A549 (cell line): ENCODE results near the gene GPNMB. TPM values are rescaled to one million over a fixed set of nuclear protein-coding genes. Genes with fewer than 3 reads are reported as not detected.

ENCODE experiments used
- ATAC-seq, 2 experiments: fragments of 200-7000 bp in 1 of 2; fragments of >200 bp in 1 of 2; cut with Nextera tagmentation in 1 of 2; cut with Tn5 transposase in 1 of 2; 3 replicates each; pipeline versions ENCODE4 v1.8.0 to v1.9.1; 2018 to 2020; ENCODE audit warnings: mild to moderate bottlenecking in 1 of 2, moderate library complexity in 1 of 2
- CTCF ChIA-PET: fragments of 300-600 bp; sonication (Branson Sonifier 250); formaldehyde crosslinking; extraction: SDS; loops from one replicate; lab custom pipeline; 2021; ENCODE audit warnings: antibody characterized with exemption, inconsistent platforms; lab: Yijun Ruan, JAX
- POLR2A ChIA-PET: fragments of 350-600 bp; formaldehyde crosslinking; extraction: SDS; loops from one replicate; lab custom pipeline; 2021; ENCODE audit warnings: antibody characterized with exemption, inconsistent platforms; lab: Yijun Ruan, JAX
- DNase-seq, 2 experiments: peaks; one replicate each; pipeline versions ENCODE4 v3.0.0 to v3.0.0-alpha.2; 2011 to 2016; ENCODE audit warnings: low read depth in 1 of 2, low spot score in 1 of 2
- FAIRE-seq: peaks from 2 replicates; lab custom pipeline; 2011; peaks lifted over from hg19 to GRCh38; lab: Jason Lieb, UNC
- H3K27ac ChIP-seq, 2 experiments: fragments of >200 bp; sonication (Bioruptor Twin); formaldehyde crosslinking; 3 replicates each; pipeline ENCODE4 v1.5.1; 2016 to 2017
- H3K4me1 ChIP-seq: fragments of >200 bp; sonication (Bioruptor Twin); formaldehyde crosslinking; 3 replicates; pipeline ENCODE4 v1.6.1; 2016
- H3K4me2 ChIP-seq: fragments of >200 bp; sonication (Bioruptor Twin); formaldehyde crosslinking; 3 replicates; pipeline ENCODE4 v1.6.1; 2016
- H3K4me3 ChIP-seq: fragments of >200 bp; sonication (Bioruptor Twin); formaldehyde crosslinking; 3 replicates; pipeline ENCODE4 v1.5.1; 2016
- H3K9me3 ChIP-seq: fragments of >200 bp; sonication (Bioruptor Twin); formaldehyde crosslinking; 3 replicates; pipeline ENCODE4 v1.6.1; 2016
- BHLHE40 ChIP-seq: IDR thresholded peaks from 2 replicates; pipeline ENCODE4 v1.6.1; 2012; ENCODE audit warnings: low read depth, low read length, inconsistent platforms
- CBX2 ChIP-seq: fragments of 200-600 bp; sonication (generic); IDR thresholded peaks from 2 replicates; pipeline ENCODE4 v1.6.1; 2016; ENCODE audit warnings: low read depth, mild to moderate bottlenecking, borderline replicate concordance
- CEBPB ChIP-seq, 2 experiments: fragments of >200 bp in 1 of 2; sonication (Bioruptor Twin) in 1 of 2; formaldehyde crosslinking in 1 of 2; IDR thresholded peaks; 2 replicates each; pipeline ENCODE4 v1.6.1; 2012 to 2016
- EHF ChIP-seq: fragments of 250-450 bp; sonication (Bioruptor Pico); IDR thresholded peaks from 2 replicates; pipeline ENCODE4 v1.5.0; 2020; ENCODE audit warnings: mild to moderate bottlenecking
- ELK1 ChIP-seq: fragments of 150-350 bp; IDR thresholded peaks from 2 replicates; pipeline ENCODE4 v1.6.1; 2014; ENCODE audit warnings: low read depth, mild to moderate bottlenecking, low read length
- FOSL2 ChIP-seq, 2 experiments: fragments of 450-650 bp in 1 of 2; fragments of >200 bp in 1 of 2; sonication (Bioruptor Twin) in 1 of 2; formaldehyde crosslinking; IDR thresholded peaks; 2 replicates each; pipeline versions ENCODE4 v1.5.0 to v1.6.1; 2016 to 2020; ENCODE audit warnings: mild to moderate bottlenecking in 1 of 2, moderate library complexity in 1 of 2
- FOXS1 ChIP-seq: fragments of 250-450 bp; sonication (Bioruptor Pico); IDR thresholded peaks from 2 replicates; pipeline ENCODE4 v1.5.0; 2020; ENCODE audit warnings: mild to moderate bottlenecking, moderate library complexity
- HES2 ChIP-seq: fragments of >200 bp; sonication (Bioruptor Twin); formaldehyde crosslinking; IDR thresholded peaks from 2 replicates; pipeline ENCODE4 v1.6.1; 2016
- HMGXB4 ChIP-seq: fragments of 250-450 bp; sonication (Bioruptor Pico); IDR thresholded peaks from 2 replicates; pipeline ENCODE4 v1.5.0; 2021; ENCODE audit warnings: mild to moderate bottlenecking, moderate library complexity, borderline replicate concordance
- KDM5A ChIP-seq: fragments of 200-600 bp; sonication (generic); IDR thresholded peaks from 2 replicates; pipeline ENCODE4 v1.6.1; 2016; ENCODE audit warnings: antibody characterized with exemption, mild to moderate bottlenecking
- MAX ChIP-seq: IDR thresholded peaks from 2 replicates; pipeline ENCODE4 v1.6.1; 2012
- POLR2A ChIP-seq: IDR thresholded peaks from 2 replicates; pipeline ENCODE4 v1.6.1; 2012; ENCODE audit warnings: mild to moderate bottlenecking, low read length
- RAD21 ChIP-seq, 2 experiments: fragments of >200 bp in 1 of 2; sonication (Bioruptor Twin) in 1 of 2; formaldehyde crosslinking in 1 of 2; IDR thresholded peaks in 1 of 2; conservative IDR thresholded peaks in 1 of 2; 2 replicates in 1 of 2; 3 replicates in 1 of 2; pipeline ENCODE4 v1.6.1; 2012 to 2018; ENCODE audit warnings: inconsistent platforms in 1 of 2
- RCOR1 ChIP-seq: fragments of 150-350 bp; IDR thresholded peaks from 2 replicates; pipeline ENCODE4 v1.6.1; 2014; ENCODE audit warnings: antibody characterized with exemption, low read length, low read depth
- REST ChIP-seq: fragments of 200-600 bp; sonication (generic); IDR thresholded peaks from 2 replicates; pipeline ENCODE4 v1.6.1; 2016; ENCODE audit warnings: antibody characterized with exemption, mild to moderate bottlenecking, moderate library complexity
- RNF2 ChIP-seq: fragments of 200-600 bp; sonication (generic); IDR thresholded peaks from 2 replicates; pipeline ENCODE4 v1.6.1; 2016; ENCODE audit warnings: low read depth, mild to moderate bottlenecking, antibody characterized with exemption, moderate library complexity, borderline replicate concordance
- TFCP2L1 ChIP-seq: fragments of 250-450 bp; sonication (Bioruptor Pico); IDR thresholded peaks from 2 replicates; pipeline ENCODE4 v1.5.0; 2021; ENCODE audit warnings: mild to moderate bottlenecking
- ZFP36 ChIP-seq: fragments of 450-650 bp; IDR thresholded peaks from 2 replicates; pipeline ENCODE4 v1.6.1; 2014; ENCODE audit warnings: borderline replicate concordance; ENCODE audit not compliant: partially characterized antibody
- ZNF302 ChIP-seq: fragments of 250-450 bp; sonication (Bioruptor Pico); IDR thresholded peaks from 2 replicates; pipeline ENCODE4 v1.9.0; 2021; ENCODE audit warnings: inconsistent platforms, mild to moderate bottlenecking, moderate library complexity
- WGBS: methylation state at CpG from one replicate; pipeline ENCODE4 v1.1.6; 2017; ENCODE audit errors: missing lambda C conversion rate; 5-methylcytosine and 5-hydroxymethylcytosine counted together
- polyA plus RNA-seq, 4 experiments: library from polyadenylated mRNA; depleted of rRNA in 3 of 4; stranded (reverse); fragments of >200 nt; fragmentation: RNase III in 1 of 4; extraction: RNeasy Plus Mini Kit Qiagen cat#74134 plus additional on column Dnase treatment in 1 of 4; gene quantifications; 2 replicates in 3 of 4; 3 replicates in 1 of 4; pipeline ENCODE4 v1.2.3, GENCODE V29; 2011 to 2017

The GPNMB gene
- polyA plus RNA-seq, 2 of the 4 experiments (the other 2 are of a cell fraction) = 3.3 to 4.7 TPM

GRCh38 chr7:23292623-23293022 is 46.0 kb downstream of the GPNMB start:
- WGBS = 92% methylated on average over 4 of the region's 4 CpGs
- CTCF ChIA-PET = interaction anchor here (0.6 to 6.5 kb wide), 7 partner anchors 10 to 1858 kb away, joined by 3 to 49 read pairs (median 4); no protein-coding TSS in a partner anchor
- peak overlapping the region; percentile 57 to 67; a peak in 2 of 6 replicates for H3K27ac ChIP-seq
- no peak overlapping the region for H3K4me3 ChIP-seq
- no peaks in the 10 kb centered on the region for H3K9me3 ChIP-seq
- FAIRE-seq (no peak), DNase-seq (no peak), ATAC-seq (no peak)
- H3K4me1 ChIP-seq = peaks cover 36% of the 10 kb centered on the region
- no peak overlapping the region; the same call in 2 of the 3 replicates for H3K4me2 ChIP-seq
- TF ChIP-seq RNF2 (no peak), CBX2 (no peak), FOSL2 (IDR thresholded peaks at IDR 0.05) (no peak), FOSL2 (CRISPR knock-in tag; IDR thresholded peaks at IDR 0.05) (no peak), ZNF302 (CRISPR knock-in tag) (no peak)
- POLR2A ChIA-PET = no interaction called here

GRCh38 chr7:23293500-23294073 is 47.0 kb downstream of the GPNMB start:
- FAIRE-seq (no peak), DNase-seq (peak in 1 of 2 experiments; percentile 57), ATAC-seq (peak in 1 of 2 experiments; percentile 36; a peak in 3 of 6 replicates)
- POLR2A ChIA-PET = no interaction called here
- H3K9me3 ChIP-seq = no peaks in the 10 kb centered on the region
- peak overlapping the region; percentile 57 to 67; a peak in 4 of 6 replicates for H3K27ac ChIP-seq
- 46% methylated on average over 10 of the region's 12 CpGs for WGBS
- H3K4me3 ChIP-seq = no peak overlapping the region
- peak overlapping the region; percentile 45 for H3K4me2 ChIP-seq
- peaks cover 45% of the 10 kb centered on the region for H3K4me1 ChIP-seq
- CTCF ChIA-PET = interaction anchor here (1.0 to 6.5 kb wide), 7 partner anchors 10 to 252 kb away, joined by 3 to 49 read pairs (median 5); no protein-coding TSS in a partner anchor
- TF ChIP-seq RAD21 (conservative IDR thresholded peaks at IDR 0.05 in 1 of 2, IDR thresholded peaks at IDR 0.05 in 1 of 2) = no peak
- TF ChIP-seq ELK1 = no peak
- no peak for TF ChIP-seq FOSL2 (IDR thresholded peaks at IDR 0.05)
- TF ChIP-seq FOSL2 (CRISPR knock-in tag; IDR thresholded peaks at IDR 0.05) = no peak

GRCh38 chr7:23294549-23295400 is 48.2 kb downstream of the GPNMB start:
- H3K4me3 ChIP-seq = no peak overlapping the region
- DNase-seq (no peak), ATAC-seq (no peak), FAIRE-seq (no peak)
- 83% methylated on average over 6 of the region's 6 CpGs for WGBS
- peak overlapping the region; percentile 45; the same call in 2 of the 3 replicates for H3K4me2 ChIP-seq
- TF ChIP-seq RCOR1 (no peak), CEBPB (IDR thresholded peaks at IDR 0.05) (peak; percentile 81 to 93; a peak in 3 of 4 replicates), POLR2A (no peak)
- ChIA-PET CTCF (interaction anchor here (0.6 to 6.5 kb wide), 8 partner anchors 9 to 417 kb away, joined by 3 to 49 read pairs (median 4); no protein-coding TSS in a partner anchor), POLR2A (no interaction called here)
- H3K9me3 ChIP-seq = no peaks in the 10 kb centered on the region
- peak overlapping the region; percentile 57 to 67; a peak in 4 of 6 replicates for H3K27ac ChIP-seq
- peaks cover 48% of the 10 kb centered on the region for H3K4me1 ChIP-seq

GRCh38 chr7:23295401-23295697 is 48.8 kb downstream of the GPNMB start:
- DNase-seq = no peak
- ChIA-PET CTCF (interaction anchor here (1.0 to 6.5 kb wide), 6 partner anchors 8 to 417 kb away, joined by 3 to 49 read pairs (median 5); no protein-coding TSS in a partner anchor), POLR2A (no interaction called here)
- peak overlapping the region; percentile 39 to 67; a peak in 4 of 6 replicates for H3K27ac ChIP-seq
- ATAC-seq = no peak
- H3K4me3 ChIP-seq = no peak overlapping the region
- H3K4me1 ChIP-seq = peaks cover 49% of the 10 kb centered on the region
- FAIRE-seq = no peak
- no peak overlapping the region for H3K4me2 ChIP-seq
- H3K9me3 ChIP-seq = no peaks in the 10 kb centered on the region
- TF ChIP-seq TFCP2L1 (CRISPR knock-in tag) = no peak
- TF ChIP-seq FOXS1 (CRISPR knock-in tag) = no peak
- TF ChIP-seq HMGXB4 (CRISPR knock-in tag) = no peak
- no peak for TF ChIP-seq REST
- no peak for TF ChIP-seq MAX
- TF ChIP-seq RCOR1 = no peak
- TF ChIP-seq HES2 = no peak
- no peak for TF ChIP-seq BHLHE40
- no peak for TF ChIP-seq KDM5A
- TF ChIP-seq ZFP36 = no peak
- no peak for TF ChIP-seq CBX2
- TF ChIP-seq EHF = no peak
